H1 (cell line): ENCODE data around the gene LAMA4. TPM values are rescaled to one million over a fixed set of nuclear protein-coding genes. Genes with fewer than 3 reads are reported as not detected.

Source experiments
- CHD2 ChIP-seq: IDR thresholded peaks from 2 replicates; pipeline ENCODE4 v1.6.1; 2012; ENCODE audit warnings: low read length, improper control_type of control experiment
- CHD7 ChIP-seq: fragments of 300-600 bp; sonication (generic); IDR thresholded peaks from 2 replicates; pipeline ENCODE4 v1.7.1; 2012; ENCODE audit warnings: low read length, moderate library complexity, mild to moderate bottlenecking, inconsistent platforms; ENCODE audit not compliant: insufficient replicate concordance
- EGR1 ChIP-seq: IDR thresholded peaks from 2 replicates; pipeline ENCODE4 v1.6.1; 2011; ENCODE audit warnings: low read depth, low read length, borderline replicate concordance
- polyA plus RNA-seq, 7 experiments: library from polyadenylated mRNA; depleted of rRNA in 3 of 7; stranded (reverse) in 5 of 7; unstranded in 2 of 7; fragments of >200 nt in 5 of 7; fragments of 200-250 nt in 2 of 7; gene quantifications; 1 replicate in 5 of 7; 2 replicates in 1 of 7; 4 replicates in 1 of 7; pipeline versions ENCODE4 v1.2.1 to v1.2.3, GENCODE V29; 2011 to 2013; ENCODE audit warnings: missing spikeins in 2 of 7, mixed read lengths in 2 of 7
- total RNA-seq: library from RNA; stranded (reverse); fragmentation: NEBNext Ultra II Directional; extraction: Animal tissue kit (Norgen Biotek cat#: 25700); gene quantifications from 2 replicates; pipeline ENCODE4 v1.2.1, GENCODE V29; 2021

LAMA4 gene
- total and polyA plus RNA-seq, 2 of the 8 experiments (the other 6 are each of a cell fraction or from before 2014, with no cell fraction given) = 0.95 to 1.5 TPM

DNA sequence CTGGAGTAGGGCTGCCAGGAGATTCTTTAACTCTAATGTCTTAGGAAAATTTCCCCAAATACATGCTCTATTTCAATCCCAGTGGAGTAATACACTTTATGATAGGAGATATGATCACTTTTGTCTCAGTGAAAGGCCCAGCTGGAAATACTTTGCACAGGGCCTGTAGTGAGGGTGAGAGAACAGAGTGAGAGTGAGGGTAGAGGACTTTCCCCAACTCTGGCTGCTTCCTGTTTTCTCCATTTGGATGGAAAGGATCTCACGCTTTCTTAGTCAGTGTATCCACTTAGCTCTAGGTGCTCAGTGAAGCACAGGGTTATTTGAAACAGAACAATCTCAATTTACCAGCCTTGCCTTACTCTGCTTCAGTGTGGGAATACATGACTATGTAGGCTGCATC lies 130.4 kb downstream of the LAMA4 start (continued):
- TF ChIP-seq CHD7 (no peak), EGR1 (no peak), CHD2 (no peak)
